ENCODE results near the gene DDX25. TPM values are rescaled to one million over a fixed set of nuclear protein-coding genes. Genes with fewer than 3 reads are reported as not detected.

Gene DDX25
- polyA plus RNA-seq, 1 donor (not counting 4 experiments of a cell fraction or from before 2014, with no cell fraction given), result 0.12 TPM

- DNase-seq (ENCODE audit: low read depth, low spot score) (no peak), FAIRE-seq (no peak)
- H3K9me3 ChIP-seq (ENCODE audit: control insufficient read depth, low read depth, low read length), result no peaks in the 10 kb centered on the region
- H3K9ac ChIP-seq (ENCODE audit: control insufficient read depth, extremely low read depth, insufficient read depth, low read length), result no peak overlapping the region
- dilution Hi-C loops (cut with MboI; ENCODE audit: extremely low pct_ligation_motif_present, low sequenced_read_pairs), result no loop called here
- no peak overlapping the region for H3K27ac ChIP-seq (ENCODE audit: control insufficient read depth, insufficient read depth, low read length)
- H3K79me2 ChIP-seq (ENCODE audit: control insufficient read depth, insufficient read depth, low read length), result no peaks in the 10 kb centered on the region
- no peak overlapping the region for H2AFZ ChIP-seq (ENCODE audit: control insufficient read depth, low read length)
- H3K27me3 ChIP-seq (ENCODE audit: control insufficient read depth, extremely low read depth, insufficient read depth, low read length), result no peaks in the 10 kb centered on the region
- no peaks in the 10 kb centered on the region for H4K20me1 ChIP-seq (ENCODE audit: control insufficient read depth, extremely low read depth, insufficient read depth, low read length)
- H3K36me3 ChIP-seq (ENCODE audit: control insufficient read depth in 2 of 2, extremely low read depth in 1 of 2, insufficient read depth in 2 of 2, low read length in 2 of 2), result no peaks in the 10 kb centered on the region
- TF ChIP-seq EZH2 (IDR thresholded peaks at IDR 0.05; ENCODE audit: low read length) (no peak), CTCF (optimal IDR thresholded peaks at IDR 0.05 in 1 of 3, IDR thresholded peaks at IDR 0.05 in 1 of 3, conservative IDR thresholded peaks at IDR 0.05 in 1 of 3; ENCODE audit: extremely low read depth in 1 of 3, insufficient read depth in 2 of 3, low read length in 3 of 3) (no peak)
- peaks cover 20% of the 10 kb centered on the region for H3K4me1 ChIP-seq (ENCODE audit: control insufficient read depth, extremely low read depth, insufficient read depth, low read length)
- no peak overlapping the region for H3K4me3 ChIP-seq (ENCODE audit: control insufficient read depth in 2 of 3, extremely low read depth in 1 of 3, insufficient read depth in 2 of 3, low read depth in 1 of 3, low read length in 3 of 3)
- H3K9me1 ChIP-seq (ENCODE audit: control insufficient read depth, extremely low read depth, insufficient read depth, low read length), result no peaks in the 10 kb centered on the region
- H3K4me2 ChIP-seq (ENCODE audit: control insufficient read depth, extremely low read depth, insufficient read depth, low read depth, low read length), result no peak overlapping the region
Observed at GRCh38 chr11:125883375-125883774, 20.9 kb upstream of the DDX25 start.

- peaks cover 19% of the 10 kb centered on the region for H3K4me1 ChIP-seq (ENCODE audit: control insufficient read depth, extremely low read depth, insufficient read depth, low read length)
- dilution Hi-C loops (cut with MboI; ENCODE audit: extremely low pct_ligation_motif_present, low sequenced_read_pairs), result no loop called here
- TF ChIP-seq CTCF (optimal IDR thresholded peaks at IDR 0.05 in 1 of 3, IDR thresholded peaks at IDR 0.05 in 1 of 3, conservative IDR thresholded peaks at IDR 0.05 in 1 of 3; ENCODE audit: extremely low read depth in 1 of 3, insufficient read depth in 2 of 3, low read length in 3 of 3) (no peak), EZH2 (IDR thresholded peaks at IDR 0.05; ENCODE audit: low read length) (no peak)
- peak overlapping the region; percentile 89 for H3K4me2 ChIP-seq (ENCODE audit: control insufficient read depth, extremely low read depth, insufficient read depth, low read depth, low read length)
- H3K9me1 ChIP-seq (ENCODE audit: control insufficient read depth, extremely low read depth, insufficient read depth, low read length), result peaks cover 3% of the 10 kb centered on the region
- peak overlapping the region; percentile 76 for H3K9ac ChIP-seq (ENCODE audit: control insufficient read depth, extremely low read depth, insufficient read depth, low read length)
- no peak for DNase-seq (ENCODE audit: low read depth, low spot score)
- H3K27ac ChIP-seq (ENCODE audit: control insufficient read depth, insufficient read depth, low read length), result peak overlapping the region; percentile 56
- no peaks in the 10 kb centered on the region for H3K9me3 ChIP-seq (ENCODE audit: control insufficient read depth, low read depth, low read length)
- H2AFZ ChIP-seq (ENCODE audit: control insufficient read depth, low read length), result peak overlapping the region; percentile 92
- peak overlapping the region; percentile 71 to 83 (median 79) for H3K4me3 ChIP-seq (ENCODE audit: control insufficient read depth in 2 of 3, extremely low read depth in 1 of 3, insufficient read depth in 2 of 3, low read depth in 1 of 3, low read length in 3 of 3)
- FAIRE-seq, result peak; percentile 34
- no peaks in the 10 kb centered on the region for H4K20me1 ChIP-seq (ENCODE audit: control insufficient read depth, extremely low read depth, insufficient read depth, low read length)
- no peaks in the 10 kb centered on the region for H3K27me3 ChIP-seq (ENCODE audit: control insufficient read depth, extremely low read depth, insufficient read depth, low read length)
- peaks cover 23% of the 10 kb centered on the region for H3K79me2 ChIP-seq (ENCODE audit: control insufficient read depth, insufficient read depth, low read length)
- H3K36me3 ChIP-seq (ENCODE audit: control insufficient read depth in 2 of 2, extremely low read depth in 1 of 2, insufficient read depth in 2 of 2, low read length in 2 of 2), result no peaks in the 10 kb centered on the region
Observed at GRCh38 chr11:125886997-125887372, 17.3 kb upstream of the DDX25 start.
